ENCODE results near the gene AKT3.

Gene AKT3

GRCh38 chr1:243731974-243732625 lies 117.9 kb downstream of the AKT3 start:
- no peak for DNase-seq (ENCODE audit: low read depth in 2 of 2)

- DNase-seq (ENCODE audit: low read depth in 2 of 2) = no peak
Measured at GRCh38 chr1:243731301-243731891, 118.6 kb downstream of the AKT3 start.

- no peak for DNase-seq (ENCODE audit: low read depth in 2 of 2)
Measured at GRCh38 chr1:243730487-243731150, 119.4 kb downstream of the AKT3 start.

GRCh38 chr1:243729956-243730355 lies 120.1 kb downstream of the AKT3 start:
- DNase-seq (ENCODE audit: low read depth in 2 of 2) = no peak

- no peak for DNase-seq (ENCODE audit: low read depth in 2 of 2)
Measured at GRCh38 chr1:243727503-243728203, 122.4 kb downstream of the AKT3 start.

- DNase-seq (ENCODE audit: low read depth in 2 of 2) = no peak
Measured at GRCh38 chr1:243726806-243727502, 123.1 kb downstream of the AKT3 start.

- DNase-seq (ENCODE audit: low read depth in 2 of 2) = no peak
Measured at GRCh38 chr1:243725846-243726245, 124.2 kb downstream of the AKT3 start.

- no peak for DNase-seq (ENCODE audit: low read depth in 2 of 2)
Measured at GRCh38 chr1:243725075-243725474, 125.0 kb downstream of the AKT3 start.

- DNase-seq (ENCODE audit: low read depth in 2 of 2) = no peak
Measured at GRCh38 chr1:243723458-243724043, 126.5 kb downstream of the AKT3 start.

GRCh38 chr1:243723050-243723449 lies 127.0 kb downstream of the AKT3 start:
- DNase-seq (ENCODE audit: low read depth in 2 of 2) = no peak

- no peak for DNase-seq (ENCODE audit: low read depth in 2 of 2)
Measured at GRCh38 chr1:243719476-243719875, 130.6 kb downstream of the AKT3 start.

GRCh38 chr1:243718893-243719292 lies 131.2 kb downstream of the AKT3 start:
- no peak for DNase-seq (ENCODE audit: low read depth in 2 of 2)

GRCh38 chr1:243718022-243718421 lies 132.0 kb downstream of the AKT3 start:
- DNase-seq (ENCODE audit: low read depth in 2 of 2) = no peak

- no peak for DNase-seq (ENCODE audit: low read depth in 2 of 2)
Measured at GRCh38 chr1:243716906-243717305, 133.1 kb downstream of the AKT3 start.

- no peak for DNase-seq (ENCODE audit: low read depth in 2 of 2)
Measured at GRCh38 chr1:243715285-243715684, 134.8 kb downstream of the AKT3 start.

GRCh38 chr1:243713470-243714186 lies 136.4 kb downstream of the AKT3 start:
- no peak for DNase-seq (ENCODE audit: low read depth in 2 of 2)

GRCh38 chr1:243712941-243713340 lies 137.1 kb downstream of the AKT3 start:
- no peak for DNase-seq (ENCODE audit: low read depth in 2 of 2)

GRCh38 chr1:243712242-243712641 lies 137.8 kb downstream of the AKT3 start:
- no peak for DNase-seq (ENCODE audit: low read depth in 2 of 2)

GRCh38 chr1:243710467-243710866 lies 139.6 kb downstream of the AKT3 start:
- DNase-seq (ENCODE audit: low read depth in 2 of 2) = no peak

- no peak for DNase-seq (ENCODE audit: low read depth in 2 of 2)
Measured at GRCh38 chr1:243708210-243708609, 141.8 kb downstream of the AKT3 start.

GRCh38 chr1:243706563-243706962 lies 143.5 kb downstream of the AKT3 start:
- no peak for DNase-seq (ENCODE audit: low read depth in 2 of 2)

Measured in stimulated activated CD4-positive, alpha-beta T cell treated with anti-CD3 and anti-CD28 coated beads, Interleukin-12 subunit alpha, Interleukin-12 subunit beta, amount 100 ng/mL, for 24 hours (primary cell).